HEK293T (cell line): ENCODE results near the gene PHKG2.
"Not testable (repeated sequence)": the region's sequence is repeated elsewhere in the genome, so short reads cannot be mapped to it uniquely, and the experiment has no call there.

Experiments used
- BHLHE40 ChIP-seq: fragments of 450-650 bp; IDR thresholded peaks from 2 replicates; pipeline ENCODE4 v1.6.1; 2016; ENCODE audit warnings: mild to moderate bottlenecking, moderate library complexity, borderline replicate concordance
- FOXA1 ChIP-seq: fragments of 450-650 bp; IDR thresholded peaks from 2 replicates; pipeline ENCODE4 v1.6.1; 2016; ENCODE audit warnings: mild to moderate bottlenecking
- FOXK2 ChIP-seq: fragments of 450-650 bp; IDR thresholded peaks from 2 replicates; pipeline ENCODE4 v1.6.1; 2016; ENCODE audit warnings: mild to moderate bottlenecking
- L3MBTL2 ChIP-seq: fragments of 450-650 bp; conservative IDR thresholded peaks from 2 replicates; pipeline ENCODE4 v1.6.1; 2016; ENCODE audit warnings: mild to moderate bottlenecking
- PKNOX1 ChIP-seq: fragments of 450-650 bp; IDR thresholded peaks from 2 replicates; pipeline ENCODE4 v1.6.1; 2016
- SP1 ChIP-seq: fragments of 450-650 bp; IDR thresholded peaks from 2 replicates; pipeline ENCODE4 v1.6.1; 2017
- SUZ12 ChIP-seq: fragments of 450-650 bp; IDR thresholded peaks from 2 replicates; pipeline ENCODE4 v1.6.1; 2016; ENCODE audit warnings: mild to moderate bottlenecking

GRCh38 chr16:30703071-30703470, 45.2 kb upstream of the PHKG2 start:
- TF ChIP-seq PKNOX1, BHLHE40, FOXK2, SP1, FOXA1, L3MBTL2, SUZ12: not testable (repeated sequence)
